ENCODE data around the gene RALY.
"Not testable (repeated sequence)": the region's sequence is repeated elsewhere in the genome, so short reads cannot be mapped to it uniquely, and the experiment has no call there.

The RALY gene

DNA sequence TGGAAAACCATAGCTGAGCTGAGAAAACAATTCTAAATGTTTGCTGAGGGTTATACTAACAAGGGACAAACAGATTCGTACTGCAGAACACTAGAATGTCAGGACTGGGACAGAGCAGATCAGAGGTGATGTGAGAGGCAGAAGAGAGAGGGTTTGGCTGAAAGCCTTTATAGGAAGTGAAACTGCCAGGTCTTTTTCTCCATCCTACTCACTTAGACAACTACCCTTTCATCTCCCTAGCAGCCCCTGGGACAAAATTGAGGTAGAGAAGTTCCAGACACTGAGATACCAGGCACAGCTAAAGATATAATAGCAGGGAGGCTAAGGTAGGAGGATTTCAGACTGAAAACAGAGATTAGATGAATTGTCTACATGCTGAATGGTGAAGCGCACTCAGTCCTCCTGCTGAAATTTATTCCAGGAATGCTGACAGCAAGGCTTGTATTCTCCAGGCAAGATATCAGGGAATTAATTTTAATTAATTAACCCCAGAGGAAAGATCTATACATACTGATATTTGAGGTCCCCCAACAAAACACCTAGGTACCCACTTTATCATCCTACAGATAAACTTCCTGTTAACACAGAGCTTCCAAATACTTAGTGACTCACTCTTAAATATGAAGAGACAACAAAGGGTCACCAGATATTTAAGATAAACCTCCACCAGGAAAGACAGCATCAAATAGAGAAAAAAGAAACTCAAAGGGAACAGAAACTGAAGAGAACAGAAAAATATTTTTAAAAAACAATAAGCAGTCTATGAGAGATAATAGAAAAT, 130.9 kb downstream of the RALY start:
- Histone ChIP-seq H3K27me3 (ENCODE audit: control insufficient read depth, insufficient read depth, low read length) (no peaks in the 10 kb centered on the region), H3K4me3 (ENCODE audit: low read length) (no peak overlapping the region), H3K36me3 (ENCODE audit: control insufficient read depth, insufficient read depth, low read length) (no peaks in the 10 kb centered on the region), H3K4me1 (ENCODE audit: control insufficient read depth, insufficient read depth, low read length) (peaks cover 4% of the 10 kb centered on the region), H3K9ac (ENCODE audit: low read length) (no peak overlapping the region), H3K9me3 (ENCODE audit: control insufficient read depth, low read length) (no peaks in the 10 kb centered on the region)

DNA sequence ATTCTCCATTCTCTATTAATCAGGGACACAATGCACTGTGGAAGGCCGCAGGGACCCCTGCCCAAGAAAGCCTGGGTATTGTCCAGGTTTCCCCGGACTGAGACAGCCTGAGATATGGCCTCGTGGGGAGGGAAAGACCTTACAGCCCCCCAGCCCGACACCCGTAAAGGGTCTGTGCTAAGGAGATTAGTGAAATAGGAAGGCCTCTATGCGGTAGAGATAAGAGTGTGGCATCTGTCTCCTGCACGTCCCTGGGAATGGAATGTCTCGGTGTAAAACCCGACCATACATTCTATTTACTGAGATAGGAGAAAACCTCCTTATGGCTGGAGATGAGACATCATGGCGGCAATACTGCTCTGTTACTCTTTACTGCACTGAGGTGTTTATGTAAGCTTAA, 134.1 kb downstream of the RALY start:
- Histone ChIP-seq H3K9ac (ENCODE audit: low read length) (no peak overlapping the region), H3K36me3 (ENCODE audit: control insufficient read depth, insufficient read depth, low read length) (no peaks in the 10 kb centered on the region), H3K27me3 (ENCODE audit: control insufficient read depth, insufficient read depth, low read length) (no peaks in the 10 kb centered on the region), H3K4me1 (ENCODE audit: control insufficient read depth, insufficient read depth, low read length) (peaks cover 4% of the 10 kb centered on the region), H3K9me3 (ENCODE audit: control insufficient read depth, low read length) (no peaks in the 10 kb centered on the region), H3K4me3 (ENCODE audit: low read length) (no peak overlapping the region)

DNA sequence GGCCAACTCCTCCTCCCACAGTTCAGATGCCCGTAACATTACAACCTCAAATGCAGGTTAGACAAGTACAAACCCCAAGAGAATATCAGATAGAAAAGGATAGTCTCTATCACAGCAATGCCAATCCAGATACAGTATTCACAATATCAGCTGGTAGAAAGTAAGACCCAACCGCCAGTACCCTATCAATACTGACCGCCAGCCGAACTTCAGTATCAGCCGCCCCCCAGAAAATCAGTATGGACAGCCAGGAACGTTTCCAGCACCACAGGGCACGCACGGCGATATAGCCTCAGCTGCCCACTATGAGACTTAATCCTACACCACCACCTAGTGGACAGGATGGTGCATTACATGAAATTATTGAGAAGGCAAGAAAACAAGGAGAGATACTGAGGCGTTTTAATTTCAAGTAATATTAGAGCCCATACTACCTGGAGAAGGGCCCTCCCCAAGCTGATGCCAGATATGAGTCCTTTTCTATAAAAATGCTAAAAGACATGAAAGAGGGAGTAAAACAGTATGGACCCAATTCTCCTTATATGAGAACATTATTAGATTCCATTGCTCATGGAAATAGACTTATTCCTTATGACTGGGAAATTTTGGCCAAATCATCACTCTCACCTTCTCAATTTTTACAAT, 135.9 kb downstream of the RALY start:
- Histone ChIP-seq H3K4me3 (ENCODE audit: low read length) (no peak overlapping the region), H3K27me3 (ENCODE audit: control insufficient read depth, insufficient read depth, low read length) (no peaks in the 10 kb centered on the region), H3K9ac (ENCODE audit: low read length) (no peak overlapping the region), H3K4me1 (ENCODE audit: control insufficient read depth, insufficient read depth, low read length) (peaks cover 4% of the 10 kb centered on the region), H3K36me3 (ENCODE audit: control insufficient read depth, insufficient read depth, low read length) (no peaks in the 10 kb centered on the region), H3K9me3 (ENCODE audit: control insufficient read depth, low read length) (no peaks in the 10 kb centered on the region)

DNA sequence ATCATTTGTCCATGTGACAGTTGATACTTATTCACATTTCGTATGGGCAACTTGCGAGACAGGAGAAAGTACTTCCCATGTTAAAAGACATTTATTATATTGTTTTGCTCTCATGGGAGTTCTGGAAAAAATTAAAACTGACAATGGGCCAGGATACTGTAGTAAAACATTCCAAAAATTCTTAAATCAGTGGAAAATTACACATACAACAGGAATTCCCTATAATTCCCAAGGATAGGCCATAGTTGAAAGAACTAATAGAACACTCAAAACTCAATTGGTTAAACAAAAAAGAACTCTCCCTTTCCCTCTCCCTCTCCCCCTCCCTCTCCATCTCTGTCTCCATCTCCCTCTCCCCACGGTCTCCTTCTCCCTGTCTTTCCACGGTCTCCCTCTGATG, 137.8 kb downstream of the RALY start:
- Histone ChIP-seq H3K27me3 (ENCODE audit: control insufficient read depth, insufficient read depth, low read length) (no peaks in the 10 kb centered on the region), H3K9me3 (ENCODE audit: control insufficient read depth, low read length) (no peaks in the 10 kb centered on the region), H3K36me3 (ENCODE audit: control insufficient read depth, insufficient read depth, low read length) (no peaks in the 10 kb centered on the region), H3K4me3 (ENCODE audit: low read length) (no peak overlapping the region), H3K4me1 (ENCODE audit: control insufficient read depth, insufficient read depth, low read length) (peaks cover 4% of the 10 kb centered on the region), H3K9ac (ENCODE audit: low read length) (no peak overlapping the region)

DNA sequence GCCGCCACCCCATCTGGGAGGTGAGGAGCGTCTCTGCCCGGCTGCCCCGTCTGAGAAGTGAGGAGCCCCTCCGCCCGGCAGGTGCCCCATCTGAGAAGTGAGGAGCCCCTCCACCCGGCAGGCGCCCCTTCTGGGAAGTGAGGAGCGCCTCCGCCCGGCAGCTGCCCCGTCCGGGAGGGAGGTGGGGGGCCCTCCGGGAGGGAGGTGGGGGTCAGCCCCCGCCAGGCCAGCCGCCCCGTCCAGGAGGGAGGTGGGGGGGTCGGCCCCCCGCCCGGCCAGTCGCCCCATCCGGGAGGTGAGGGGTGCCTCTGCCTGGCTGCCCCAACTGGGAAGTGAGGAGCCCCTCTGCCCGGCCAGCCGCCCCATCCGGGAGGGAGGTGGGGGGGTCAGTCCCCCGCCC, 138.8 kb downstream of the RALY start:
- not testable (repeated sequence) for H3K9ac ChIP-seq (ENCODE audit: low read length); H3K4me3 ChIP-seq (ENCODE audit: low read length); H3K27me3 ChIP-seq (ENCODE audit: control insufficient read depth, insufficient read depth, low read length); H3K36me3 ChIP-seq (ENCODE audit: control insufficient read depth, insufficient read depth, low read length); H3K9me3 ChIP-seq (ENCODE audit: control insufficient read depth, low read length); H3K4me1 ChIP-seq (ENCODE audit: control insufficient read depth, insufficient read depth, low read length)

DNA sequence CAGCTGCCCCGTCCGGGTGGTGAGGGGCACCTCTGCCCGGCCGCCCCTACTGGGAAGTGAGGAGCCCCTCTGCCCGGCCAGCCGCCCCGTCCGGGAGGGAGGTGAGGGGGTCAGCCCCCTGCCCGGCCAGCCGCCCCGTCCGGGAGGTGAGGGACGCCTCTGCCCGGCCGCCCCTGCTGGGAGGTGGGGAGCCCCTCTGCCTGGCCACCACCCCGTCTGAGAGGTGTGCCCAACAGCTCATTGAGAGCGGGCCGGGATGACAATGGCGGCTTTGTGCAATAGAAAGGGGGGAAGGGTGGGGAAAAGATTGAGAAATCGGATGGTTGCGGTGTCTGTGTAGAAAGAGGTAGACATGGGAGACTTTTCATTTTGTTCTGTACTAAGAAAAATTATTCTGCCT, 139.2 kb downstream of the RALY start:
- H3K4me3 ChIP-seq (ENCODE audit: low read length); H3K4me1 ChIP-seq (ENCODE audit: control insufficient read depth, insufficient read depth, low read length): not testable (repeated sequence)

DNA sequence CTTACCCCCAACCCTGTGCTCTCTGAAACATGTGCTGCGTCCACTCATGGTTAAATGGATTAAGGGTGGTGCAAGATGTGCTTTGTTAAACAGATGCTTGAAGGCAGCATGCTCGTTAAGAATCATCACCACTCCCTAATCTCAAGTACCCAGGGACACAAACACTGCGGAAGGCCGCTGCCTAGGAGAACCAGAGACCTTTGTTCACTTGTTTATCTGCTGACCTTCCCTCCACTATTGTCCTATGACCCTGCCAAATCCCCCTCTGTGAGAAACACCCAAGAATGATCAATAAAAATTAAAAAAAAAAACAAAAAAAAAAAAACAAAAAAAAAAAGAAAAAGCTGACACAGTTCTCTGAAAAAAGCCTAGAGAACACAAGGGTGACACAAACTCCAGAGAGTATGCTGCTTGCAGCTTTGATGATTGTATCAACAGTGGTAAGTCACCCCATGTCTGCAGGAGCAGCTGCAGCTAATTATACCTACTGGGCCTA, 139.7 kb downstream of the RALY start:
- not testable (repeated sequence) for H3K9ac ChIP-seq (ENCODE audit: low read length); H3K36me3 ChIP-seq (ENCODE audit: control insufficient read depth, insufficient read depth, low read length); H3K4me1 ChIP-seq (ENCODE audit: control insufficient read depth, insufficient read depth, low read length); H3K4me3 ChIP-seq (ENCODE audit: low read length); H3K9me3 ChIP-seq (ENCODE audit: control insufficient read depth, low read length); H3K27me3 ChIP-seq (ENCODE audit: control insufficient read depth, insufficient read depth, low read length)

More for the DNA sequence above, 139.2 kb downstream of the RALY start:
- H3K9ac ChIP-seq (ENCODE audit: low read length); H3K36me3 ChIP-seq (ENCODE audit: control insufficient read depth, insufficient read depth, low read length); H3K9me3 ChIP-seq (ENCODE audit: control insufficient read depth, low read length); H3K27me3 ChIP-seq (ENCODE audit: control insufficient read depth, insufficient read depth, low read length): not testable (repeated sequence)
